ENCODE measurements around the gene SUDS3. TPM values are rescaled to one million over a fixed set of nuclear protein-coding genes. Genes with fewer than 3 reads are reported as not detected.

Gene SUDS3
- total RNA-seq, 1 donor from 2014 or later = 27.2 TPM

DNA sequence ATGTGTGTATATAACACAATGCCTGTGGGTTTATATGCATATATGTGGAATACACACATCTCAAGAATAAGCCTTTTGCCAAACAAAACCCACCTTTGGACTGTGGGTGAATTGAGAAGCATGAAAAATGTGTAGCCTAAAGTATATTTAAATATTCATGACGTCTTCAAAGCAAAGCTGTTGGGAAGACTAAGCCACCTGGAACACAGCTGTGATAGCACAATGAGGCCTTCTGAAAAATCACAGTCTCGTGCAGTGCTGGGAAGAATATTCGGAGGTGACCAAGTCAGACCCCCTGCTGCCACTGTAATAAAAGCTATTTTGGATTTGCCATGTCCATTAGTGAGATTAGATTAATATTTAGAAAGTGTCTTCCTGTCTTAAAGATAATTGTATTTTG lies 51.5 kb downstream of the SUDS3 start:
- H3K27me3 Mint-ChIP-seq (ENCODE audit: unreplicated experiment) = no peaks in the 10 kb centered on the region
- no peak for DNase-seq (ENCODE audit: low spot score)
- no peaks in the 10 kb centered on the region for H3K36me3 Mint-ChIP-seq (ENCODE audit: low read depth, unreplicated experiment)
- no peaks in the 10 kb centered on the region for H3K9me3 Mint-ChIP-seq (ENCODE audit: unreplicated experiment)
- H3K4me3 Mint-ChIP-seq (ENCODE audit: unreplicated experiment) = no peak overlapping the region
- H3K27ac Mint-ChIP-seq (ENCODE audit: unreplicated experiment) = no peak overlapping the region
- TF ChIP-seq, protein P1, sequence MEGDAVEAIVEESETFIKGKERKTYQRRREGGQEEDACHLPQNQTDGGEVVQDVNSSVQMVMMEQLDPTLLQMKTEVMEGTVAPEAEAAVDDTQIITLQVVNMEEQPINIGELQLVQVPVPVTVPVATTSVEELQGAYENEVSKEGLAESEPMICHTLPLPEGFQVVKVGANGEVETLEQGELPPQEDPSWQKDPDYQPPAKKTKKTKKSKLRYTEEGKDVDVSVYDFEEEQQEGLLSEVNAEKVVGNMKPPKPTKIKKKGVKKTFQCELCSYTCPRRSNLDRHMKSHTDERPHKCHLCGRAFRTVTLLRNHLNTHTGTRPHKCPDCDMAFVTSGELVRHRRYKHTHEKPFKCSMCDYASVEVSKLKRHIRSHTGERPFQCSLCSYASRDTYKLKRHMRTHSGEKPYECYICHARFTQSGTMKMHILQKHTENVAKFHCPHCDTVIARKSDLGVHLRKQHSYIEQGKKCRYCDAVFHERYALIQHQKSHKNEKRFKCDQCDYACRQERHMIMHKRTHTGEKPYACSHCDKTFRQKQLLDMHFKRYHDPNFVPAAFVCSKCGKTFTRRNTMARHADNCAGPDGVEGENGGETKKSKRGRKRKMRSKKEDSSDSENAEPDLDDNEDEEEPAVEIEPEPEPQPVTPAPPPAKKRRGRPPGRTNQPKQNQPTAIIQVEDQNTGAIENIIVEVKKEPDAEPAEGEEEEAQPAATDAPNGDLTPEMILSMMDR (IDR thresholded peaks at IDR 0.05; ENCODE audit: unreplicated experiment) = no peak
- peaks cover 9% of the 10 kb centered on the region for H3K4me1 Mint-ChIP-seq (ENCODE audit: unreplicated experiment)

DNA sequence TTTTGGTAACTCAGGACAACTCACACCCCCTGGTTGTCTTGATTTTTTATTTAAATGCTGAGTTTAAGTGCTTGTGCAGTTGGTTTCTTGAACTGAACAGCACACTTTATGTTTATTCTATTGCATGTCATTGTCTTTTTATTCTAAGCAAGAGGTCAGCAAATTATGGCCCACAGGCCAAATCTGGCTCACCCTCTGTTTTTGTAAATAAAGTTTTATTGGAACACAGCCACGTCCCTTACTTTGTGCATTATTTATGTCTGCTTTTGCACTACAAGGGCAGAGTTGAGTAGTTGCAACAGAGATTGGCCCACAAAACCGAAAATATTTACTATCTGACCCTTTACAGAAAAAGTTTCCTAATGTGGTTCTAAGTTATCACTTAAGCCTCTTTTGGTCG lies 52.3 kb downstream of the SUDS3 start:
- Mint-ChIP-seq H3K27ac (ENCODE audit: unreplicated experiment) (no peak overlapping the region), H3K9me3 (ENCODE audit: unreplicated experiment) (no peaks in the 10 kb centered on the region), H3K4me1 (ENCODE audit: unreplicated experiment) (peaks cover 13% of the 10 kb centered on the region), H3K27me3 (ENCODE audit: unreplicated experiment) (no peaks in the 10 kb centered on the region), H3K36me3 (ENCODE audit: low read depth, unreplicated experiment) (no peaks in the 10 kb centered on the region), H3K4me3 (ENCODE audit: unreplicated experiment) (no peak overlapping the region)
- TF ChIP-seq, protein P1 (IDR thresholded peaks at IDR 0.05; ENCODE audit: unreplicated experiment) = no peak
- no peak for DNase-seq (ENCODE audit: low spot score)

DNA sequence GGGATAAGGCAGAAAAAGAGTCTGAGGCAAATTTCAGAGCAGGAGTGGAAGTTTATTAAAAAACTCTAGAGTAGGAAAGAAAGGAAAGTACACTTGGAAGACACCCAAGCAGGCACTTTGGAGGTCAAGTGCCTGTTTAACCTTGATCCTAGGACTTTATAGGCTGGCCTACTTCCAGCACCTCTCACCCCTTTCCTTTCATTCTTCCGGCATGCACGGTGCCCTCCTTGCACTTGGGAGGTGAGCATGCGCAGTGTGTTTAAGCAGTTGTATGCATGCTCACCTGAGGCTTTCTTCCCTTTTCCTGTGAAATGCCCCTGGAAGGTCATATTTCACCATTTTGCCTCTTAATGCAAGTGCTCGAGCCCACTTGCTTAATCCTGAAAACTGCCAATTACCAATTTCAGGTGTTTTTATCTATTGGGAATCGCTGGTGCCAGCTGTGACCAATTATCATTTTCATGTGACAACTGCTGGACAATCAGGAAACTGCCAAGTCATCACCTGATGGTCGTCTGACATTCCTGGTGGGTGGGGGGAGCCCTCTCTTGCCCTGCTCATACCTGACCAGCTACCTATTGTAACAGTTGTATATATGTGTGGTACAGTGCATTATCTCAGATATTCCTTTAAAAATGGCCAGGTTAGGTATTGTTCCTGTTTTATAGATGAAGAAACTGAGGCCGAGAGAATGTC lies 53.5 kb downstream of the SUDS3 start:
- peaks cover 12% of the 10 kb centered on the region for H3K4me1 Mint-ChIP-seq (ENCODE audit: unreplicated experiment)
- H3K36me3 Mint-ChIP-seq (ENCODE audit: low read depth, unreplicated experiment) = no peaks in the 10 kb centered on the region
- no peaks in the 10 kb centered on the region for H3K9me3 Mint-ChIP-seq (ENCODE audit: unreplicated experiment)
- H3K4me3 Mint-ChIP-seq (ENCODE audit: unreplicated experiment) = no peak overlapping the region
- no peaks in the 10 kb centered on the region for H3K27me3 Mint-ChIP-seq (ENCODE audit: unreplicated experiment)
- no peak for DNase-seq (ENCODE audit: low spot score)
- TF ChIP-seq, protein P1 (IDR thresholded peaks at IDR 0.05; ENCODE audit: unreplicated experiment) = no peak
- no peak overlapping the region for H3K27ac Mint-ChIP-seq (ENCODE audit: unreplicated experiment)

DNA sequence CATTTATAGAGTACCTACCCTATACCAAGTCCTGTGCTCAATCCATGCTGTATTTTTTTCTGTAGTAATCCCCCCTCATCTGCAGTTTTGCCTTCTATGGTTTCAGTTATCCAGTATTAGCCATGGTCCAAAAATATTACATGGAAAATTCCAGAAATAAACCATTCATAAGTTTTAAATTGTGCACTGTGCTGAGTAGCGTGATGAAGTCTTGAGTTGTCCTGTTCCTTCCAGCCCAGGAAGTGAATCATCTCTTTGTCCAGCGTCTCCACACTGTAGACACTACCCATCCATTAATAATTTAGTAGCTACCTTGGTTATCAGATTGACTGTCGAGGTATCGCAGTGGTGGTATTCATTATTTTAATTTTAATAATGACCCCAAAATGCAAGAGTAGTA lies 54.2 kb downstream of the SUDS3 start:
- Mint-ChIP-seq H3K27me3 (ENCODE audit: unreplicated experiment) (no peaks in the 10 kb centered on the region), H3K27ac (ENCODE audit: unreplicated experiment) (no peak overlapping the region)
- no peak for DNase-seq (ENCODE audit: low spot score)

More for the DNA sequence above, 54.2 kb downstream of the SUDS3 start:
- TF ChIP-seq, protein P1 (IDR thresholded peaks at IDR 0.05; ENCODE audit: unreplicated experiment) = no peak
- Mint-ChIP-seq H3K9me3 (ENCODE audit: unreplicated experiment) (no peaks in the 10 kb centered on the region), H3K4me3 (ENCODE audit: unreplicated experiment) (no peak overlapping the region), H3K36me3 (ENCODE audit: low read depth, unreplicated experiment) (no peaks in the 10 kb centered on the region), H3K4me1 (ENCODE audit: unreplicated experiment) (peaks cover 5% of the 10 kb centered on the region)
